HFF-Myc (cell line): ENCODE measurements around the gene ZNF638.

Experiments used
- DNase-seq: peaks from one replicate; pipeline ENCODE4 v3.0.0-alpha.2; 2011; ENCODE audit warnings: low read depth; ENCODE audit errors: extremely low read depth
- H3K4me3 ChIP-seq: replicated peaks from 2 replicates; pipeline ENCODE4 v1.5.1; 2011; ENCODE audit warnings: low read depth, mild to moderate bottlenecking, control low read depth, low read length
- CTCF ChIP-seq: IDR thresholded peaks from 2 replicates; pipeline ENCODE4 v1.5.1; 2012; ENCODE audit warnings: mild to moderate bottlenecking, low read depth, low read length, control low read depth; ENCODE audit errors: missing control alignments

Gene ZNF638

DNA sequence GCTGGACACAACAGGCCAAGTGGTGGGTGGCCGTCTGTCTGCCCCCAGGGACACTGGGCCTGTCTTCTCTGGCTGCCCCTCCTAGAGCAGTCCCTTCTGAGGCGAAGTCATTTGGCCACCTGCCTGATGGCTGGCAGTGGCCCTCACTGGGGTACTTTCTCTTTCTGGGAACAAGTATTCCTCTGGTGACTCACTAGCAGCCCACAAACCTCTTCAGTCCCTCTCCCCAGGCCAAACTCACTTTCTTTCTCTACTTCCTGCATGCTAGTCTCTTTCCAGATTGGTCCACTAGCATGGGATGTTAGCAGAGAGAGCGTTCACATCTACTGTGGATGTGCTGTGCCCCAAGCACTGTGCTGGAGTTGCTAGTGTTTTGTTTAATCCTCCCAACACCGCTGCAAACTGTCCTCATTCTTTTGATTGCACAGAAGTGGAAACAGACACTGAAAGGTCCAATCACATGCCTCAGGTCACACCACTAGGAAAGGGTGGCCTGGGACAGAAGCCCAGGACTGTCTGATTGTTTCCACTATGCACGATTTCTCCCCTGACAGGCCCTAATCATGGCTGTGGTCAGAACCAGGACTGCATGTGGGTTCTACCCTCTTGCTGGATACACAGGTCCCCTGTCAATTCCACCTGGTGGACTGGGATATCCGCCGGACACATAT lies 127.0 kb downstream of the ZNF638 start:
- H3K4me3 ChIP-seq: no peak overlapping the region
- no peak for TF ChIP-seq CTCF
- DNase-seq: no peak

GRCh38 chr2:71459084-71459431 lies 127.5 kb downstream of the ZNF638 start:
- DNase-seq: no peak
- TF ChIP-seq CTCF: no peak
- no peak overlapping the region for H3K4me3 ChIP-seq

DNA sequence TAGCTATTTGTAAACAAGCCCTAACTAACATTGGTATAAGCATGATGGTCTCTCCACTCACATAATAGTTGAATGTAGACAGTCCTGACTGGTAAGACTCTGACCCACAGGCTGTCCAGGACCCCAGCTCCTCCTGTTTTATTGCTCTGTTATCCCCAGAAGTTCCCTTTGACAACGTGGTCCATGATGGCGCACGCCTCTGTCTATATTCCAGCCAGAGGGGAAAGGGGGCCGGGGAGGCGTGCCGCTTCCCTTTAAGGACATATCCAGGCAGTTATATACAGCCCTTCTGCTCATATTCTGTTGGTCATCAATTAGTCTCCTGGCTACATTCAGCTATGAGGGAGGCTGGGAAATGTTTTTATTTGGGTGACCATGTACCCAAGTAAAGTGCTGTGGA lies 128.5 kb downstream of the ZNF638 start:
- no peak for TF ChIP-seq CTCF
- no peak for DNase-seq
- H3K4me3 ChIP-seq: no peak overlapping the region

- no peak overlapping the region for H3K4me3 ChIP-seq
- DNase-seq: no peak
- peak; percentile 65 for TF ChIP-seq CTCF
These were observed 129.2 kb downstream of the ZNF638 start for GRCh38 chr2:71460595-71461303.

DNA sequence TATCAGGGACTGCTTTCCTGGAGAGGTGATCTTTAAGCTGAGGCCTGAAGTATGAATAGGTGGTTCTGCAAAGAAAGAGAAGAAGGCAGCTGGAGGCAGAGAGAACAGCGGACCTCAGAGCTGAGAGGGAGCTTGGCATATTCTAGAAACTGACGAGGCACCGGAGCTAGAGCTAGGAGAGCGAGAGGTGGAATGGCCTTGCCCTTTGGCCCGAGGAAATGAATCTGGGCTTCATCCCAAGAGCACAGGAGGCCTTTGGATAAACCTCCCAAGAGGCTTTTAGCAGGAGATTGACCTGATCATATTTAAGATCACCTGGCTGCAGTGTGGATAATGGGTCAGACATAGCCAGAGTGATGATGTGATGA lies 129.7 kb downstream of the ZNF638 start:
- TF ChIP-seq CTCF: no peak
- no peak for DNase-seq
- no peak overlapping the region for H3K4me3 ChIP-seq

GRCh38 chr2:71462056-71462605 lies 130.5 kb downstream of the ZNF638 start:
- no peak overlapping the region for H3K4me3 ChIP-seq
- no peak for TF ChIP-seq CTCF
- no peak for DNase-seq
